OCI-LY1 (cell line): ENCODE data around the gene ZC3H18.
A peak's percentile ranks its signal among the peaks of the same experiment; 100 is the strongest.

Source experiments
- H2AFZ ChIP-seq: fragments of 200-600 bp; sonication (generic), shearing (Covaris generic); 2 replicates; pipeline ENCODE4 v1.6.0; 2014; ENCODE audit warnings: antibody characterized with exemption, mild to moderate bottlenecking, low read length
- H3F3A ChIP-seq: fragments of 200-600 bp; sonication (generic), shearing (Covaris generic); 2 replicates; pipeline ENCODE4 v1.6.0; 2014; ENCODE audit warnings: mild to moderate bottlenecking, antibody characterized with exemption, low read length, moderate library complexity; ENCODE audit not compliant: insufficient read depth
- H3K27ac ChIP-seq: fragments of 200-600 bp; sonication (generic); 2 replicates; pipeline ENCODE4 v1.5.1; 2014; ENCODE audit warnings: low read length, mixed run types, mild to moderate bottlenecking, low read depth; ENCODE audit not compliant: poor library complexity, severe bottlenecking
- H3K27me3 ChIP-seq: fragments of 200-600 bp; sonication (generic); 2 replicates; pipeline ENCODE4 v1.6.0; 2014; ENCODE audit warnings: antibody characterized with exemption, mild to moderate bottlenecking, low read length, moderate library complexity; ENCODE audit not compliant: insufficient read depth
- H3K36me3 ChIP-seq: fragments of 200-600 bp; sonication (generic); 2 replicates; pipeline ENCODE4 v1.6.1; 2014; ENCODE audit warnings: mild to moderate bottlenecking, antibody characterized with exemption, low read length, moderate library complexity, mixed read lengths; ENCODE audit not compliant: insufficient read depth
- H3K4me1 ChIP-seq: fragments of 200-600 bp; sonication (generic); 2 replicates; pipeline ENCODE4 v1.5.1; 2014; ENCODE audit warnings: mild to moderate bottlenecking, low read length, moderate library complexity; ENCODE audit not compliant: insufficient read depth, severe bottlenecking
- H3K4me2 ChIP-seq: fragments of 200-600 bp; sonication (generic), shearing (Covaris generic); 2 replicates; pipeline ENCODE4 v1.6.1; 2014; ENCODE audit warnings: low read length
- H3K4me3 ChIP-seq: fragments of 200-600 bp; sonication (generic); 2 replicates; pipeline ENCODE4 v1.5.1; 2014; ENCODE audit warnings: low read length, low read depth, mild to moderate bottlenecking, mixed read lengths; ENCODE audit not compliant: poor library complexity, severe bottlenecking
- H3K79me2 ChIP-seq: fragments of 200-600 bp; shearing (Covaris generic); 2 replicates; pipeline ENCODE4 v1.6.1; 2016; ENCODE audit warnings: mixed run types, low read length, mixed read lengths; ENCODE audit not compliant: insufficient read depth
- H3K9ac ChIP-seq: fragments of 200-600 bp; sonication (generic), shearing (Covaris generic); 2 replicates; pipeline ENCODE4 v1.6.1; 2014; ENCODE audit warnings: mild to moderate bottlenecking, low read length, mixed read lengths
- H3K9me2 ChIP-seq: fragments of 200-600 bp; sonication (generic), shearing (Covaris generic); 2 replicates; pipeline ENCODE4 v1.6.1; 2014; ENCODE audit warnings: low read depth, mild to moderate bottlenecking, low read length, mixed read lengths
- H3K9me3 ChIP-seq: fragments of 200-600 bp; shearing (Covaris generic); 2 replicates; pipeline ENCODE4 v1.6.1; 2014; ENCODE audit warnings: low read length, mixed read lengths
- H4K20me1 ChIP-seq: fragments of 200-600 bp; sonication (generic), shearing (Covaris generic); 2 replicates; pipeline ENCODE4 v1.6.0; 2016; ENCODE audit warnings: mild to moderate bottlenecking, low read length; ENCODE audit not compliant: insufficient read depth
- EZH2 ChIP-seq: fragments of 200-600 bp; sonication (generic), shearing (Covaris generic); IDR thresholded peaks from 2 replicates; pipeline ENCODE4 v1.8.0; 2017; ENCODE audit warnings: borderline replicate concordance, mixed run types, mild to moderate bottlenecking, antibody characterized with exemption, low read length, moderate library complexity, mixed read lengths
- TF ChIP-seq, protein P1 (sequence below): fragments of 200-600 bp; sonication (generic), shearing (Covaris generic); IDR thresholded peaks from 2 replicates; pipeline ENCODE4 v1.5.1; 2017; ENCODE audit warnings: mild to moderate bottlenecking, antibody characterized with exemption, low read length, moderate library complexity, mixed read lengths

ZC3H18 gene

DNA sequence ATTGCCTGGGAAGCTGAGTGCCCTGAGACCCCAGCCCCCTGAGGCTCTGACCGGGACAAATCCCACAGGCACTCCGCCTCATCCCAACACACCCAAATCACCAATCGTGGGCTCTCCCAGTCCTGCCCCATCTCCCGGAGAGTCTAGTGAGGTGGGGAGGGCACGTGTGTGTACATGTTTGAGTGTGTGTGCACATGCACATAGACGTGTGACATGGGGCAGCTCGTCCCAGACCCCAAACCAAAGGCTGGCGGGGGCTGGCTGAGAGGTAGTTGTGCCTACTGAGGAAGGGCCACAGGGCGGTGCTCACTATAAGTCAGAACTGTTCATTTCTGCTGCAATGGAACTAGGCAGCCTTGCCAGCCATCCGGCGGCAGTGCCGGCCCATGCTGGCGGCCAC lies 107.5 kb downstream of the ZC3H18 start:
- no peak overlapping the region for H3K4me2 ChIP-seq
- no peaks in the 10 kb centered on the region for H3K79me2 ChIP-seq
- no peaks in the 10 kb centered on the region; the same call in 1 of the 2 replicates for H3K27me3 ChIP-seq
- H3K9me2 ChIP-seq = no peaks in the 10 kb centered on the region
- no peaks in the 10 kb centered on the region for H3K9me3 ChIP-seq
- H3K36me3 ChIP-seq = peaks cover 24% of the 10 kb centered on the region
- H3K4me3 ChIP-seq = no peak overlapping the region
- no peak overlapping the region for H3K27ac ChIP-seq
- peaks cover 21% of the 10 kb centered on the region for H3K4me1 ChIP-seq
- H3F3A ChIP-seq = 0 out of 2 replicates have a peak, but pooled peaks cover 3% of the 10 kb centered on the region
- TF ChIP-seq, protein P1, sequence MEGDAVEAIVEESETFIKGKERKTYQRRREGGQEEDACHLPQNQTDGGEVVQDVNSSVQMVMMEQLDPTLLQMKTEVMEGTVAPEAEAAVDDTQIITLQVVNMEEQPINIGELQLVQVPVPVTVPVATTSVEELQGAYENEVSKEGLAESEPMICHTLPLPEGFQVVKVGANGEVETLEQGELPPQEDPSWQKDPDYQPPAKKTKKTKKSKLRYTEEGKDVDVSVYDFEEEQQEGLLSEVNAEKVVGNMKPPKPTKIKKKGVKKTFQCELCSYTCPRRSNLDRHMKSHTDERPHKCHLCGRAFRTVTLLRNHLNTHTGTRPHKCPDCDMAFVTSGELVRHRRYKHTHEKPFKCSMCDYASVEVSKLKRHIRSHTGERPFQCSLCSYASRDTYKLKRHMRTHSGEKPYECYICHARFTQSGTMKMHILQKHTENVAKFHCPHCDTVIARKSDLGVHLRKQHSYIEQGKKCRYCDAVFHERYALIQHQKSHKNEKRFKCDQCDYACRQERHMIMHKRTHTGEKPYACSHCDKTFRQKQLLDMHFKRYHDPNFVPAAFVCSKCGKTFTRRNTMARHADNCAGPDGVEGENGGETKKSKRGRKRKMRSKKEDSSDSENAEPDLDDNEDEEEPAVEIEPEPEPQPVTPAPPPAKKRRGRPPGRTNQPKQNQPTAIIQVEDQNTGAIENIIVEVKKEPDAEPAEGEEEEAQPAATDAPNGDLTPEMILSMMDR = no peak
- no peak for TF ChIP-seq EZH2
- no peak overlapping the region for H2AFZ ChIP-seq
- H3K9ac ChIP-seq = no peak overlapping the region
- H4K20me1 ChIP-seq = no peaks in the 10 kb centered on the region

DNA sequence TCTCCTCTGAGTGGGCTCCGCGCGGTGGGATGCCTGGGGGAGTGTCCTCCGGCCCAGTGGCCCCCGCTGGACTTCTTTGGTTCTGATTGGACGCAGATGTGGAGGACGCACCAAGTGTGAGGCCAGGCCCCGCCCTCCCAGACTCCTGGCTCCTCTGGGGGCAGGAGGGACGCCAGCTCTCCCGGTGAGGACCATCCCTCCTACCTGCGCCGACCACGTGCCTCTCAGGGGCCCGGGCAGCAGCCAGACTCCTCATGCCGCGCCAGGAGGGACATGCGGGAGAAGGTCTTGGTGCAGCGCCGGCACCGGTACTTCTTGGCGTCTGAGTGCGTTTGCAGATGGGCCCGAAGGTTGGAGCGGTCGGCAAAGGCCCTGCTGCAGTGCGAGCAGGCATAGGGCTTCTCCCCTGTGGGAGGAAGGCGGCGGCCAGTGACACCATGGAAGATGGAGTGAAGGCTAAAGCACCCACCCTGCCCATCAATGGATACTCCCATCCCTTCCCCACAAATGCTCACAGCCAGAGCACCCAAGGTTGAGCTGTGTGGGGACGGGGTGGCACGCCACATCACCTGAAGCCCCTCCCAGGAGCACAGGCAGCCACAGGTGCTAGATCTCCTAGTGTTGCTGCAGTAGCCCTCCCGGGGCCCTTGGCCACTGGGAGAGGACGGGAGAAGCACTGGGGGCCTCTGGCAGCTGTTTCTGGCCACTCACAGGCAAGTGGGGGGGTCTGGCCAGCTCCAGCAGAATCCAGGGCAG lies 108.2 kb downstream of the ZC3H18 start:
- Histone ChIP-seq H2AFZ (no peak overlapping the region), H3K9me2 (no peaks in the 10 kb centered on the region), H3K4me2 (no peak overlapping the region), H3K27ac (no peak overlapping the region), H3K4me1 (peaks cover 21% of the 10 kb centered on the region), H3K36me3 (peaks cover 23% of the 10 kb centered on the region), H3K79me2 (no peaks in the 10 kb centered on the region), H3K4me3 (no peak overlapping the region), H3F3A (0 out of 2 replicates have a peak, but pooled peaks cover 3% of the 10 kb centered on the region), H3K27me3 (no peaks in the 10 kb centered on the region; the same call in 1 of the 2 replicates), H3K9ac (no peak overlapping the region), H3K9me3 (no peaks in the 10 kb centered on the region), H4K20me1 (no peaks in the 10 kb centered on the region)
- no peak for TF ChIP-seq EZH2
- TF ChIP-seq, protein P1 = no peak

DNA sequence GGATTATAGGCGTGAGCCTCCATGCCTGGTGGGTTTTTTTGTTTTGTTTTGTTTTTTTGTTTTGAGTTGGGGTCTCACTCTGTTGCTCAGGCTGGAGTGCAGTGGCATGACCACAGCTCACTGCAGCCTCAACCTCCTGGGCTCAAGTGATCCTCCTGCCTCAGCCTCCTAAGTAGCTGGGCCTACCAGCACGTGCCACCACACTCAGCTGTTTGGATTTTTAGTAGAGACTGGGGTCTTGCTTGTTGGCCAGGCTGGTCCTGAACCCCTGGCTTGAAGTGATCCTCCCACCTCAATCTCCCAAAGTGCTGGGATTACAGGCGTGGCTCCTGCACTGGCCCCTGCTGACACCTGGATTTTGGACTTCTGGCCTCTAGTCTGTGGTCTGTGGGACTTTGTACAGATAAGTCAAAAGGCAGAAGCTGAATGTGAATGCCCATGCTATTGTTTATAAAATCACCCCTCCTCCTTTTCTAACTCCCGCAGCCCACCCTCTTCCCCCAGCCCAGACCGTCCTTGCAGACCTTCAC lies 110.4 kb downstream of the ZC3H18 start:
- Histone ChIP-seq H3K36me3 (peaks cover 7% of the 10 kb centered on the region; the same call in 1 of the 2 replicates), H2AFZ (no peak overlapping the region), H3K27ac (no peak overlapping the region)

More for the DNA sequence above, 110.4 kb downstream of the ZC3H18 start:
- Histone ChIP-seq H3K4me2 (peak overlapping the region; percentile 60), H3K9me2 (no peaks in the 10 kb centered on the region), H3K4me1 (peaks cover 25% of the 10 kb centered on the region), H3K27me3 (no peaks in the 10 kb centered on the region; the same call in 1 of the 2 replicates), H3F3A (0 out of 2 replicates have a peak, but pooled peaks cover 3% of the 10 kb centered on the region), H3K9ac (no peak overlapping the region), H3K9me3 (no peaks in the 10 kb centered on the region), H4K20me1 (no peaks in the 10 kb centered on the region), H3K79me2 (no peaks in the 10 kb centered on the region), H3K4me3 (no peak overlapping the region)
- TF ChIP-seq EZH2 = no peak
- TF ChIP-seq, protein P1 = no peak
